GM06990 (cell line): ENCODE data around the gene FAM20C.

Experiments used
- DNase-seq: peaks from one replicate; pipeline ENCODE4 v3.0.0-alpha.2; 2011; ENCODE audit not compliant: insufficient read length; ENCODE audit errors: extremely low read depth
- H3K27me3 ChIP-seq: replicated peaks from 2 replicates; pipeline ENCODE4 v1.6.0; 2011; ENCODE audit warnings: low read length; ENCODE audit not compliant: control insufficient read depth, insufficient read depth
- H3K36me3 ChIP-seq: 2 replicates; pipeline ENCODE4 v1.5.1; 2011; ENCODE audit warnings: low read length; ENCODE audit not compliant: control insufficient read depth, insufficient read depth
- H3K4me3 ChIP-seq: replicated peaks from 2 replicates; pipeline ENCODE4 v1.5.1; 2011; ENCODE audit warnings: low read depth, mild to moderate bottlenecking, control low read depth, low read length
- CTCF ChIP-seq: IDR thresholded peaks from 2 replicates; pipeline ENCODE4 v1.5.1; 2011; ENCODE audit warnings: low read length, control low read depth, mild to moderate bottlenecking, inconsistent platforms; ENCODE audit not compliant: insufficient read depth, poor library complexity, severe bottlenecking

The FAM20C gene

DNA sequence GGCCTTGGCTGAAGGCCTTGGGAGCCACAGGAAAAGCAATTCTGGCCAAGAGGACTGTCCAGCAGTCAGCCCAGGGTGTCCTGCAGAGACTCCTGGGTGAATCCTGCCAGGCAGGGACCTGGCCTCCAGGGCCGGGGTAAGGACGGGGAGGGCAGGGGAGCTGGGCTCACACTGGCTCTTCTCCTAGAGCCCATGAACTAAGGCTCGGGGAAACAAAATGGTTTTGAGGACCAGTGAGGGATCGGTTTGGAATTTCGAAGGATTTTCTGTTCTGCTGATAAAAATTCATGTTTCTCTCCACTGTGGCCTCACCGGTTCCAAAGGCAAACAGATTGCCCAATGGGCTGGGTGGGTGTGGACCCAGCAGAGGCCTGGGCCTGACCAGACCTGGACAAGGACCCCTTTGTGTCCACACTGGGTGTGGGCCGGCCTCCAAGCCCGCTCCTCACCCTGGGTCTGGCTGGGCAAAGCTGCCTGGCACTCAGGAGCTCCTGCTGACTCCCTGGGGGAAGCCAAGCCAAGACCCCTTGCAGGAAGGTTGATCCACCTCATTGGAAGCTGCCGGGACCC is 27.3 kb downstream of the FAM20C start:
- H3K4me3 ChIP-seq = no peak overlapping the region
- no peaks in the 10 kb centered on the region for H3K27me3 ChIP-seq
- no peaks in the 10 kb centered on the region for H3K36me3 ChIP-seq
- TF ChIP-seq CTCF = no peak
- DNase-seq = no peak

DNA sequence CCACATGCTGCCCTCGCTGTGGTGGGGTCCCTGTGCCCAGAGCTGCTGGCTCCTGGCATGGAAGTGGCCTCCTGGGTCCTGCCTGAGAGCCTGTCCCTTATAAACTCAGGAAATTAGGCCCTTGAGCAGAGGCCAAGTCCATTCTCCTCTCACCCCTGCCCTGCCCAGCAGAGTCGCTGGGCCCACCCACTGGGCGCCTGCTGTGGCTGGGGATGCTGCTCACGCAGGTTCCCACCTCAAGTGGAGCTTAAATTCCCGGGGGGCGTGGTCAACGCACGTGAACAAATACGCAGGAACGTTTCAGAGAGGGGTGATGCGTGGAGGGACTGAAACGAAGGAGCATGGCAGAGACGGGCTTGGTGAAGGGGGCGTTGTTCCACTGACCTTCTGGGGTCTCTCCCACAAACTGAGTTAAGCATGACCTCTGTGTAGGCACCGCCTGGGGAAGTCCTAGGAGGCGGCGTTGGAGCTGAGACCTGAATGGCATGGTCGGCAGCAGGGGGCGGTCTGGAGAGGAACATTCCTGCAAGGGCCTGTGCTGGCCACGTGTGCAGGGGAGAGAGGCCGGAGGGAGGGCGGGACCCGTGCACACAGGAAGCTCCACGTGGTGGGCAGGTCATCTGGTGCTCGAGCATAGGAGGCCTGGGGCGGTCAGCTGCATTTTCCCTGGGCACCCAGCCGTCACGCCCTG is 27.9 kb downstream of the FAM20C start:
- Histone ChIP-seq H3K36me3 (no peaks in the 10 kb centered on the region), H3K4me3 (no peak overlapping the region), H3K27me3 (no peaks in the 10 kb centered on the region)
- peak; percentile 2 for TF ChIP-seq CTCF
- no peak for DNase-seq

- Histone ChIP-seq H3K4me3 (no peak overlapping the region), H3K36me3 (no peaks in the 10 kb centered on the region), H3K27me3 (no peaks in the 10 kb centered on the region)
- no peak for DNase-seq
- TF ChIP-seq CTCF = no peak
These were observed 29.8 kb downstream of the FAM20C start for GRCh38 chr7:221978-222715.

DNA sequence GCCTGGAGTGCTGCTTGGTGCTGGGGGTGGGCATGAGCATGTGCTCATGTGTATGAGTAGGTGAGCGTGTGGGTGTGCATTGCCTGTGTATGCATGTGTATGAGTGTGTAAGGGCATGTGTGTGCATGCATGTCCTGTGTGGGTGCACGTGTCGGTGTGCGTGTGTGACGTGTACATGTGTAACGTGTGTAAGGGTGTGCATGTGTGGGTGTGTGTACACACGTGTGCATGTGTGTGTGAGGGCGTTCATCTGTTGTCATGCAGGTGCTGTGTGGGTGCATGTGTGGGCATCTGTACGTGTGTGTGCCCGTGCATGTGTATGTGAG is 30.3 kb downstream of the FAM20C start:
- Histone ChIP-seq H3K36me3 (no peaks in the 10 kb centered on the region), H3K27me3 (no peaks in the 10 kb centered on the region), H3K4me3 (no peak overlapping the region)
- TF ChIP-seq CTCF = no peak
- DNase-seq = no peak

- Histone ChIP-seq H3K4me3 (no peak overlapping the region), H3K27me3 (no peaks in the 10 kb centered on the region), H3K36me3 (no peaks in the 10 kb centered on the region)
- no peak for DNase-seq
- TF ChIP-seq CTCF = no peak
These were observed 30.9 kb downstream of the FAM20C start for GRCh38 chr7:223118-223800.
